ENCODE results near the gene HDAC4. TPM values are rescaled to one million over a fixed set of nuclear protein-coding genes. Genes with fewer than 3 reads are reported as not detected.

HDAC4 gene
- total and polyA plus RNA-seq, 2 donors from 2014 or later, result 2.2 to 56.8 TPM

DNA sequence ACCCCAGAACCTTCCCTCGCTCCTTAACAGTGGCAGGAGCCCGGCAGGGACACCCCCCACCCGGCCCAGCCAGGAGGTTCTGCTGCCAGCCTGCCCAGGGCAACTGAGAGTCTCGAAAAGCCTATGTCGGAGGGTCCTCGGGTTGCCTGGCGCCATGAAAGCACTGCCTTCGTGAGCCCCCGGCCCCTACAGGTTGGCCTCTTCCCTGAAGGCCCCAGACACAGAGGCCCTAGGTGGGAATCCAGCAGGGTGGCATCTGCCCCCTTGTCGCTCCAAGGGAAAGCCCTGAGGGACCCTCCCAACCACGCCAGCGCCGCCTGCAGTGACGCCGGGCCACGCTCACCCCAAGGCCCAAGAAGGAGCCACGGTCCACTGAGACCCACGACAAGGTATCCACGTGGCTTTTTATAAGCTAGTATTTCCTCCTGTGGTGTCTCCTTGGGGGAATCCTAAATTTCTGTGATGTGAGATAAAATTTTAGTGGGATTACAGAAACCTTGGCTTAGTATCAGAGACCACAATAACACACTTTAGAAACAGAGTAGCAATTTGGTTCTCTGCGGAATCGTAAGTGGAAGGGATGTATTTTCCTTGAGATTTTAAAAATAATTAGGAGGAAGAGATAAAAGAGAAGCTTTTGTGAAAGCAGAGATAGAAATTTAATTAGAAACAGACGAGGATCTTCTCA lies 138.9 kb downstream of the HDAC4 start:
- TF ChIP-seq, protein P1, sequence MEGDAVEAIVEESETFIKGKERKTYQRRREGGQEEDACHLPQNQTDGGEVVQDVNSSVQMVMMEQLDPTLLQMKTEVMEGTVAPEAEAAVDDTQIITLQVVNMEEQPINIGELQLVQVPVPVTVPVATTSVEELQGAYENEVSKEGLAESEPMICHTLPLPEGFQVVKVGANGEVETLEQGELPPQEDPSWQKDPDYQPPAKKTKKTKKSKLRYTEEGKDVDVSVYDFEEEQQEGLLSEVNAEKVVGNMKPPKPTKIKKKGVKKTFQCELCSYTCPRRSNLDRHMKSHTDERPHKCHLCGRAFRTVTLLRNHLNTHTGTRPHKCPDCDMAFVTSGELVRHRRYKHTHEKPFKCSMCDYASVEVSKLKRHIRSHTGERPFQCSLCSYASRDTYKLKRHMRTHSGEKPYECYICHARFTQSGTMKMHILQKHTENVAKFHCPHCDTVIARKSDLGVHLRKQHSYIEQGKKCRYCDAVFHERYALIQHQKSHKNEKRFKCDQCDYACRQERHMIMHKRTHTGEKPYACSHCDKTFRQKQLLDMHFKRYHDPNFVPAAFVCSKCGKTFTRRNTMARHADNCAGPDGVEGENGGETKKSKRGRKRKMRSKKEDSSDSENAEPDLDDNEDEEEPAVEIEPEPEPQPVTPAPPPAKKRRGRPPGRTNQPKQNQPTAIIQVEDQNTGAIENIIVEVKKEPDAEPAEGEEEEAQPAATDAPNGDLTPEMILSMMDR (IDR thresholded peaks at IDR 0.05; ENCODE audit: borderline replicate concordance, extremely low read depth, insufficient read depth), result no peak
- Histone ChIP-seq H3K27me3 (ENCODE audit: control insufficient read depth, insufficient read depth, low read length) (no peaks in the 10 kb centered on the region), H3K36me3 (ENCODE audit: control insufficient read depth in 2 of 3, insufficient read depth in 3 of 3, low read length in 3 of 3) (no peaks in the 10 kb centered on the region), H3K9me3 (ENCODE audit: control insufficient read depth in 2 of 3, insufficient read depth in 1 of 3, low read length in 3 of 3) (peaks cover 0 to 5% (median 0%) of the 10 kb centered on the region in 3 donors), H3K4me1 (ENCODE audit: control insufficient read depth in 2 of 3, insufficient read depth in 2 of 3, low read depth in 1 of 3, low read length in 3 of 3) (peaks cover 0 to 28% (median 13%) of the 10 kb centered on the region in 3 donors), H3K27ac (ENCODE audit: low read depth in 2 of 2, low read length in 2 of 2) (no peak overlapping the region), H3K9ac (ENCODE audit: low read length in 3 of 3) (no peak overlapping the region), H3K4me3 (ENCODE audit: low read length in 3 of 3) (no peak overlapping the region)
- no peak for FAIRE-seq
- peak in 1 of 5 donors; percentile 20 for DNase-seq
- intact Hi-C loops (cut with DNase I), result no loop called here

DNA sequence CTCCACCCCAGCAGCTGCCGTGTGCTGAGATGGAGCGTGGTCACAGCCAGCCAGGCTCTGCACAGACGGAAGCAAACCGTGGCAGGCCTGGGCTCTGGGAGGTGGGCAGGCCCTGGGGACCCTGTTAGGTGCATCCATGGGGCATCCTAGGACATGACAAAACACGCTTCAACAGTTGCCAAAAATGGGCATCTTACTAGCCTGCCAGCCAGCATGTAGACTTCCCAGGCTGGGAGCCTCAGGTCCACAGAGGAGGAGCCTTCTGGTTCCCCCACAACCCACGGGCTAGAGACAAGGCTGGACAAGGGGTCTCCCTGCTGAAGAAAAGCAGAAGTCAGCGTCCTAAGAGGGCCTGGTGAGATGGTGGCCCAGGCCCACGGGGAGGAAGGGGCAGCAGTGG lies 139.5 kb downstream of the HDAC4 start:
- Histone ChIP-seq H3K36me3 (ENCODE audit: control insufficient read depth in 2 of 3, insufficient read depth in 3 of 3, low read length in 3 of 3) (no peaks in the 10 kb centered on the region), H3K27me3 (ENCODE audit: control insufficient read depth, insufficient read depth, low read length) (no peaks in the 10 kb centered on the region), H3K9ac (ENCODE audit: low read length in 3 of 3) (no peak overlapping the region), H3K4me1 (ENCODE audit: control insufficient read depth in 2 of 3, insufficient read depth in 2 of 3, low read depth in 1 of 3, low read length in 3 of 3) (peaks cover 0 to 23% (median 8%) of the 10 kb centered on the region in 3 donors), H3K4me3 (ENCODE audit: low read length in 3 of 3) (no peak overlapping the region), H3K9me3 (ENCODE audit: control insufficient read depth in 2 of 3, insufficient read depth in 1 of 3, low read length in 3 of 3) (peaks cover 0 to 5% (median 0%) of the 10 kb centered on the region in 3 donors), H3K27ac (ENCODE audit: low read depth in 2 of 2, low read length in 2 of 2) (no peak overlapping the region)
- intact Hi-C loops (cut with DNase I), result no loop called here
- TF ChIP-seq, protein P1 (IDR thresholded peaks at IDR 0.05; ENCODE audit: borderline replicate concordance, extremely low read depth, insufficient read depth), result no peak
- FAIRE-seq (no peak), DNase-seq (no peak)

DNA sequence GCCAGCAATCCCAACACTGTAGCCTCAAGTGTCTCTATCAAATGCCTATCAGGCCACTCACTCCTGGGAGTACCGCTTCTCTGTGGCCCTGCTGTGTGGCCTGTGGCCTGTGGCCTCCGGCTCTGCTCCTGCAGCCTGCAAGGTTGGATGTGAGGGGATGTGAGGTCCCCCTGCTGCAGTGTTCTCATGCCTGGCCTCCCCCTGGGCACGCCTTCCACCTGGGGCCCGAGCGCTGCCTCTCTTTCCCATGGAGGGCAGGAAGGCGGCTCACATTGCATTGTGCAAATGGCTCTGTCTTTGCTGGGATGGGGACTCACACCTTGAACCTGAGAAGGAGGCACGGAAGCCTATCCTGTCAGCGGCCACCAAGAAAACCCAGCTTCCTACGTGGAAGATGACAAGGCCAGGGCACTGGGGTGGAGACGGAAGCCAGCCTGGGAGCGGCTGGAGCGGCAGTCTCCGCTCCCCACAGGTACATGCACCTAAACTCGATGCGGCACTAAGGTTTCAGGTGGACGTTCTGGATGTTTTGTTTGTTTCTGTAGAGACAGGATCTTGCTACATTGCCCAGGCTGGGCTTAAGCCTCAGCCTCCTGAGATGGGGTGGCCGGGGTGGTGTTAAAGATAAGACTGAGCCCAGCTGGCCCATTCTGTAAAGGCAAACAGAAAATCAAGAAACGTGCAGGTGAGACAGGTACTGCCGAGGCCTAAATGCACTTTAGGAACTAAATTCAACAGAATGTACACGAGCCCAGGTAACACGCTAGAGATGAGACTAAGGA lies 140.1 kb downstream of the HDAC4 start:
- Histone ChIP-seq H3K9ac (ENCODE audit: low read length in 3 of 3) (no peak overlapping the region), H3K9me3 (ENCODE audit: control insufficient read depth in 2 of 3, insufficient read depth in 1 of 3, low read length in 3 of 3) (peaks cover 0 to 5% (median 0%) of the 10 kb centered on the region in 3 donors), H3K36me3 (ENCODE audit: control insufficient read depth in 2 of 3, insufficient read depth in 3 of 3, low read length in 3 of 3) (no peaks in the 10 kb centered on the region), H3K4me3 (ENCODE audit: low read length in 3 of 3) (no peak overlapping the region), H3K4me1 (ENCODE audit: control insufficient read depth in 2 of 3, insufficient read depth in 2 of 3, low read depth in 1 of 3, low read length in 3 of 3) (peaks cover 0 to 17% (median 6%) of the 10 kb centered on the region in 3 donors), H3K27ac (ENCODE audit: low read depth in 2 of 2, low read length in 2 of 2) (no peak overlapping the region), H3K27me3 (ENCODE audit: control insufficient read depth, insufficient read depth, low read length) (no peaks in the 10 kb centered on the region)
- no peak for FAIRE-seq
- TF ChIP-seq, protein P1 (IDR thresholded peaks at IDR 0.05; ENCODE audit: borderline replicate concordance, extremely low read depth, insufficient read depth), result no peak
- no peak for DNase-seq
- intact Hi-C loops (cut with DNase I), result no loop called here
